Activated naive CD4-positive, alpha-beta T cell treated with anti-CD3 and anti-CD28 coated beads for 36 hours (primary cell): ENCODE data around the gene ITGB1BP1. TPM values are rescaled to one million over a fixed set of nuclear protein-coding genes. Genes with fewer than 3 reads are reported as not detected.
A peak's percentile ranks its signal among the peaks of the same experiment; 100 is the strongest.

ENCODE experiments used
- CTCF ChIA-PET: fragments of 350-600 bp; sonication (Branson Sonifier 250); formaldehyde crosslinking; loops from one replicate; lab custom pipeline; 2021; ENCODE audit warnings: antibody characterized with exemption; lab: Charles Lee
- DNase-seq: peaks from one replicate; pipeline ENCODE4 v3.0.0-alpha.2; 2020
- H3K27ac Mint-ChIP-seq: one replicate; pipeline ENCODE4 v1.8.0; 2021; ENCODE audit warnings: mild to moderate bottlenecking, mixed read lengths
- H3K27me3 Mint-ChIP-seq: one replicate; pipeline ENCODE4 v1.8.0; 2021; ENCODE audit warnings: low read depth, mixed read lengths
- H3K36me3 Mint-ChIP-seq: one replicate; pipeline ENCODE4 v1.8.0; 2021; ENCODE audit warnings: low read depth, mixed read lengths
- H3K4me1 Mint-ChIP-seq: one replicate; pipeline ENCODE4 v1.8.0; 2021; ENCODE audit warnings: low read depth, mixed read lengths
- H3K4me3 Mint-ChIP-seq: one replicate; pipeline ENCODE4 v1.8.0; 2021; ENCODE audit warnings: mild to moderate bottlenecking, moderate library complexity, mixed read lengths
- H3K9me3 Mint-ChIP-seq: one replicate; pipeline ENCODE4 v1.8.0; 2021; ENCODE audit warnings: mixed read lengths
- intact Hi-C: fragments of 100-400 bp; cut with micrococcal nuclease; formaldehyde crosslinking; loops from one replicate; pipeline ENCODE4 v1.15.1; 2023
- total RNA-seq, 2 experiments: library from RNA; stranded (reverse); gene quantifications; one replicate each; pipeline ENCODE4 v1.2.3, GENCODE V29; 2021

ITGB1BP1 gene
- total RNA-seq, 2 experiments from 2014 or later: 97.2 to 97.4 TPM

DNA sequence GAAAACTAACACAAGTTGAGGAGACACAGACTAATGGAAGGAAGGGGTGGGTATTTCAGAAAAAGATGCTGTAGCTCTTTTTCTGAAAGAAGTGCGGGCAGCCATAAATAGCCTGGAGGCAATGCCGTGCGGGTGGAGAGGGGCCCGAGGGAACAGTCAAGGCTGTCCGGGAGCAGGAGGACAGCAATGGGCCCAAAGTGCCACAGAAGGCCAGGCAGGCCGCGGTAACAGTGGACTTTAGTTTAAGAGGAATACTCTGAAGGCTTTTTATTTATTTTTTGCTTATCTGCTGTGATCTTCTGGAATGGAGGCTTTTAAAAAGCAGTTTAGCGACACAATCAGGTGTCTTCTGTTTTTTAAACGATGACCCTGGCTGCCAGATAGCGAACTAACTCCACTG lies 2.8 kb downstream of the ITGB1BP1 start:
- peak overlapping the region; percentile 22 for H3K4me3 Mint-ChIP-seq
- peaks cover 33% of the 10 kb centered on the region for H3K36me3 Mint-ChIP-seq
- intact Hi-C loops: loop anchor here (5.0 kb wide), 5 partner anchors 278 to 738 kb away; partner anchors contain the start of genes ID2 and MBOAT2
- peaks cover 51% of the 10 kb centered on the region for H3K4me1 Mint-ChIP-seq
- CTCF ChIA-PET: no interaction called here
- H3K27ac Mint-ChIP-seq: no peak overlapping the region
- DNase-seq: no peak
- no peaks in the 10 kb centered on the region for H3K27me3 Mint-ChIP-seq
- H3K9me3 Mint-ChIP-seq: no peaks in the 10 kb centered on the region

DNA sequence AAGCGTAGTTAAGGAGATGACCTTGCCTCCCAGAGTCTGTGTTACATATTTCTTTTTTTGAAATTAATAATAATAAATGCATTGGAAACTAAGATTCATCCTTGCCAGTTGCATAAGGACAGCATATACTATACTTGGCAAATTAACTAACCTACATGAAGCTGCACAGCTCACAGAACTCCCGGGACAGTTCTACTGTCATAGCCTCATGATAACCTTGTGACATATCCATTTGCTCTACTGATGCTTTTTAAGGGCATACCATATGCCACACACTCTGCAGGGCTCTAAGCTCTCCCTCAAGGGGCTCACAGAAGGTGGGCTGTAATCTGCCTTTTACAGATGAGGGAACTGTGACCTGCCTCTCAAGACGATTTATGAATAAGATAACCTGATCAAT lies 3.8 kb downstream of the ITGB1BP1 start:
- peaks cover 33% of the 10 kb centered on the region for H3K36me3 Mint-ChIP-seq
- no peak overlapping the region for H3K27ac Mint-ChIP-seq
- CTCF ChIA-PET: no interaction called here
- no peak for DNase-seq
- H3K4me3 Mint-ChIP-seq: no peak overlapping the region
- intact Hi-C loops: no loop called here
- H3K4me1 Mint-ChIP-seq: peaks cover 51% of the 10 kb centered on the region
- H3K27me3 Mint-ChIP-seq: no peaks in the 10 kb centered on the region
- no peaks in the 10 kb centered on the region for H3K9me3 Mint-ChIP-seq

DNA sequence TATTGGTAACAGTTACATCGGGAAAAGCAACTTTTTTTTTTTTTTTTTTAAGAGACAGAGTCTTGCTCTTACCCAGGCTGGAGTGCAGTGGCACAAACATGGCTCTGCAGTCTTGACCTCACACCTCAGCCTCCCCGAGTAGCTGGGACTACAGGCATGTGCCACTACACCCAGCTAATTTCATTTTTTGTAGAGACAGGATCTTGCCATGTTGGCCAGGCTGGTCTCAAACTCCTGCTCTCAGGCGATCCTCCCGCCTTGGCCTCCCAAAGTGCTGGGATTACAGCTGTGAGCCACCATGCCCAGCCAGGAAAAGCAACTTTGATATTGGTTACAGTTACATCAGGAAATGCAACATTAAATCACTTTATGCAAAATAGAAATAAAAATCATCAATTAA lies 4.6 kb downstream of the ITGB1BP1 start:
- no peak for DNase-seq
- Mint-ChIP-seq H3K9me3 (no peaks in the 10 kb centered on the region), H3K4me1 (peaks cover 50% of the 10 kb centered on the region), H3K4me3 (no peak overlapping the region), H3K27me3 (no peaks in the 10 kb centered on the region), H3K27ac (no peak overlapping the region), H3K36me3 (peaks cover 37% of the 10 kb centered on the region)
- CTCF ChIA-PET: no interaction called here
- intact Hi-C loops: no loop called here

DNA sequence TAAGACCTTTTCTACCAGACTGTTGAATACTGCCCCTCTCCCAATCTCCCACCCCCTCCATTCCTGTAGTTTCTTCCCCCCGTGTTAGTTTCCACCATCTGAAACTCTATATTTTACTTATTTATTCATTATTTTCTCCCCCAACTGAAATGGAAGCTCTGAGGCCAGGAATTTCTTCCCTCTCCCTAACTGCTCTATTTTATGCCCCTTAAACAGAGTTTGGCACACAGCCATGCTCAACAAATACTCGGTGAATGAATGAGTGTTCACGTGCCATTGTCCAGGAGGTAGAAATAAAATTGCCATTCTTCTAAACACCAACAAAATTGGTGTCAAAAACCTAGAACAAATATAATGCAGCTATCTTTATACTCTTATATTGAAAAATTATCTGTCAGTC lies 5.6 kb downstream of the ITGB1BP1 start:
- H3K4me1 Mint-ChIP-seq: peaks cover 50% of the 10 kb centered on the region

DNA sequence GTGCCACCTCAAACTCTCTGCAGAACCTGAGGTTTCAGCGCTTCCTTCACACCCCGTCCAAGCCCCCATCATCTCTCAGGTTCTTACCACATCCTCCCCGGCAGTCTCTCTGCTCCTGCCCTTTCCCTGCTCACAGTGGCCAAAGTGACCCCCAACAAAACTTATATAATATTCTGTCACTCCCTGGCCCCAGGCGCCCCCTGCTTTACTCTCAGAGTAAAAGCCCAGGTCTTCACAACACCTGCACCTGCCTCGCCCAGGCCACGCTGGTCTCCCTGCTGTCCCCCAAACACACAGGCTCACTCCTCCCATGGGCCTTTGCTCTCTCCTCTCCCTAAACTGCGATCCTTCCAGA lies 6.4 kb downstream of the ITGB1BP1 start:
- intact Hi-C loops: no loop called here
- Mint-ChIP-seq H3K4me1 (peaks cover 44% of the 10 kb centered on the region), H3K36me3 (peaks cover 40% of the 10 kb centered on the region), H3K27ac (no peak overlapping the region), H3K27me3 (no peaks in the 10 kb centered on the region), H3K4me3 (no peak overlapping the region), H3K9me3 (no peaks in the 10 kb centered on the region)
- CTCF ChIA-PET: no interaction called here
- DNase-seq: no peak

More for the DNA sequence above, 5.6 kb downstream of the ITGB1BP1 start:
- intact Hi-C loops: no loop called here
- H3K36me3 Mint-ChIP-seq: peaks cover 40% of the 10 kb centered on the region
- DNase-seq: no peak
- no peaks in the 10 kb centered on the region for H3K27me3 Mint-ChIP-seq
- no peak overlapping the region for H3K4me3 Mint-ChIP-seq
- H3K9me3 Mint-ChIP-seq: no peaks in the 10 kb centered on the region
- no peak overlapping the region for H3K27ac Mint-ChIP-seq
- CTCF ChIA-PET: interaction anchor here (0.6 kb wide), 1 partner anchor 212 kb away, joined by 6 read pairs; no protein-coding TSS in a partner anchor

DNA sequence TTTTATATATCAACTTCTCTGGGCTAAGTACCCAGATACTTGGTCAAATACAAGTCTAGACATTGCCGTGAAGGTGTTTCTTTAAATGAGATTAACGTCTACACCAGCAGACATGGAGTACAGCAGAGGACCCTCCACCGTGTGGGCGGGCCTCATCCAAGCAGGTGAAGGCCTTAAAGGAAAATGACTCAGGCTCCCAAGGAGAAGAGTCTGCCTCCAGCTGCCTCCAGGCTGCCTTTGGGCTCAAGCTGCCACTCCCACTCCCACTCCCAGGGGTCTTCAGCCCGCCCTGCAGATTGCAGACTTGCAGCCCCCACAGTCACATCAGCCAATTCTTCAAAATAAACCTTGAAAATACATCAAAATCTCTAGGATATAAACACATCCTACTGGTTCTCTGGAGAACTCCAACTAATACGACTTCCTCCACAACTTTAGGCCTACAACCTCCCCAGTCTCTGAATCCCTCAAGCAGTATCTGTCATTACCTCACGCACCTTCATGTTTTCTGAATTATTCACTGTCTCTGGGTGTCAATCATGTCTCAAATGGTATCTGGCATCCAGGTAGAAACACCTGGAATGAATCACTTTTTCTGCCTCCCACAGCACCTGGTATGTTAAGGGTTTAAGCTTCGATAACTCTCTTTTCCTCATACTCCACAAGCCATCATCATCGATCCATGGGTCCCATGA lies 6.9 kb downstream of the ITGB1BP1 start:
- Mint-ChIP-seq H3K27ac (no peak overlapping the region), H3K9me3 (no peaks in the 10 kb centered on the region), H3K36me3 (peaks cover 37% of the 10 kb centered on the region), H3K4me3 (no peak overlapping the region), H3K27me3 (no peaks in the 10 kb centered on the region), H3K4me1 (peaks cover 39% of the 10 kb centered on the region)
- CTCF ChIA-PET: no interaction called here
- DNase-seq: no peak
- intact Hi-C loops: no loop called here

DNA sequence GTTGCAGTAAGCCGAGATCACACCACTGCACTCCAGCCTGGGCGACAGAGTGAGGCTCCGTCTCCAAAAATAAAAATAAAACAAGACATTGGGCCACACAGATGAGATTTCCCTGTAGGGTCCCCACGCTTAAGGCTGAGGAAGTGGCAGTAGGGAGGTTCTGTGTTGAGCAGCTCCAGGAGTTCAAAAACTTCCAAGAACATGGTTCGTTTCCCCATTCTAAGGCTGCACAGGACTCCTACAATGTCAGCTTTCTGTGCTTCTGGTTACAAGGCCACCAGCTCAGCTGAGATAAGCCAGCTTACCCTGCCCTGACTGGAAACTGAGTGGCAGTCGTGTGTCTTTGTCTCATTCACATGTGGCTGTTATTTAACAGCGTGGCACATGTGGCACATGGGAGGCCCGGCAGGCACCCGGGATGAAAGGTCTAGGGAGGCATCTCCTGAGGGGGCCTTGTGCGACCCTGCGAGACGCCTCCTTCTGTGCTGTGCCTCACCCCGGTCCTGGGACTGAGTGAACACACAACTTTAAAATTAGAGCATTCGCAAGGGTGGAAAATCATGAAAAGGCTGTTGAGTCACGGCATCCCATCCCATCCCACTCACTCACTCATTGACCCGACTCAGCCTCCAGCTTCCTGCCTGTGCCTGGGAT lies 7.7 kb downstream of the ITGB1BP1 start:
- peaks cover 37% of the 10 kb centered on the region for H3K4me1 Mint-ChIP-seq
- H3K27me3 Mint-ChIP-seq: no peaks in the 10 kb centered on the region
- intact Hi-C loops: no loop called here
- H3K9me3 Mint-ChIP-seq: no peaks in the 10 kb centered on the region
- CTCF ChIA-PET: no interaction called here
- no peak overlapping the region for H3K27ac Mint-ChIP-seq
- no peak overlapping the region for H3K4me3 Mint-ChIP-seq
- H3K36me3 Mint-ChIP-seq: peaks cover 39% of the 10 kb centered on the region
- no peak for DNase-seq

DNA sequence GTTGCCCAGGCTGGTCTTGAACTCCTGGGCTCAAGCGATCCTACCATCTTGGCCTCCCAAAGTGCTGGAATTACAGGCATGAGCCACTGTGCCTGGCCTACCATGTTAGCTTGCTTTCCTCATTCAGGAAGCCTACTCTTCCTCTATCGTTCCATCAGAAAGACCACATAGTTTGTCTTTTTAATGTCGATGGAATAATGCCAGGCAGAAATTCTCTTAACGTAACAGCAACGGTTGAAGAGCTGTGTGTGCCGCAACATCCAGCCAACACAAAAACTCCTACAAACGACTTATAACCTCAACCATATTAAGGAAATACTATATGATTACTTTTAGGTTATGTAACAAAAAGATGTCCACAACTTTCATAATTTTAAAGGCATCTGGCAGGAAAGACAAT lies 10.5 kb downstream of the ITGB1BP1 start:
- Mint-ChIP-seq H3K27me3 (no peaks in the 10 kb centered on the region), H3K4me3 (no peak overlapping the region), H3K4me1 (peaks cover 15% of the 10 kb centered on the region), H3K36me3 (peaks cover 28% of the 10 kb centered on the region), H3K9me3 (no peaks in the 10 kb centered on the region), H3K27ac (no peak overlapping the region)
- CTCF ChIA-PET: interaction anchor here (0.6 kb wide), 1 partner anchor 379 kb away, joined by 3 read pairs; no protein-coding TSS in a partner anchor
- no peak for DNase-seq
- intact Hi-C loops: no loop called here

DNA sequence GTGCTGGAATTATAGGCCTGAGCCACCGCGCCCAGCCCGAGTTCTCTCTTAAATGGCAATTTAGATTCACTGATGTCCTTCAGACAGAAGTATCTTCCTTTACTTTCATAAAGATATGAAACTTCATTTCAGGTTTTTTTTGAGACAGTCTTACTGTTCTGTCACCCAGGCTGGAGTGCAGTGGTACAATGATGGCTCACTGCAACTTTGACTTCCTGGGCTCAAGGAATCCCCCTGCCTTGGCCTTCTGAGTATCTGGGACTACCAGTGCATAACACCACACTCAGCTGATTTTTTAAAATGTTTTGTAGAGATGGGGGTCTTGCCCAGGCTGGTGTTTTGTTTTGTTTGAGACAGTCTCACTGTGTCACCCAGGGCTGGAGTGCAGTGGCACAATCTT lies 13.2 kb downstream of the ITGB1BP1 start:
- intact Hi-C loops: no loop called here
- DNase-seq: no peak
- CTCF ChIA-PET: no interaction called here
- Mint-ChIP-seq H3K36me3 (peaks cover 22% of the 10 kb centered on the region), H3K27ac (no peak overlapping the region), H3K4me3 (no peak overlapping the region), H3K27me3 (no peaks in the 10 kb centered on the region), H3K9me3 (no peaks in the 10 kb centered on the region), H3K4me1 (peaks cover 2% of the 10 kb centered on the region)

DNA sequence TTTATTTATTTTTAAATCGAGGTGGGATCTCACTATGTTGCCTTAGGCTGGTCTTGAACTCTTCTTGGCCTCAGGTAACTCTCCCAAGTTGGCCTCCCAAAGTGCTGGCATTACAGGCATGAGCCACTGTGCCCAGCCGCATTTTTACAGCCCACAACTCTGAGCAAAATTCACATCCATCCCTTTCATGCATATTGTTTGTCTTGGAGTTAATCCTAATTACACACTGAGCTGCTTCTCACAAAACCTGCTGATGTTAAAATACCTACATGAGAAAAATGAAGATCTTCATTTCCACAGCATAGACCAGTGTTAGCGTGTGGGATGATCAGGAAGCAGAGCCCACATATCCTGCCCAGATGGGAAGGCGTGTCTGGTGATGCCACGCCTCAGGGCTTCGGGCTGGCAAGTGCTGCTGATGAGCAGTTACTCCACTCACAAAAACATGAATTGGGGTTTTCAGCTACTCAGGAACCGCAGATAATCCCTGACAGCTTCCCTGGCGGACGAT lies 14.6 kb downstream of the ITGB1BP1 start:
- H3K4me1 Mint-ChIP-seq: no peaks in the 10 kb centered on the region
- H3K9me3 Mint-ChIP-seq: no peaks in the 10 kb centered on the region
- intact Hi-C loops: no loop called here
- H3K36me3 Mint-ChIP-seq: peaks cover 16% of the 10 kb centered on the region
- DNase-seq: no peak
- CTCF ChIA-PET: no interaction called here
- no peak overlapping the region for H3K4me3 Mint-ChIP-seq
- H3K27ac Mint-ChIP-seq: no peak overlapping the region
- H3K27me3 Mint-ChIP-seq: no peaks in the 10 kb centered on the region

DNA sequence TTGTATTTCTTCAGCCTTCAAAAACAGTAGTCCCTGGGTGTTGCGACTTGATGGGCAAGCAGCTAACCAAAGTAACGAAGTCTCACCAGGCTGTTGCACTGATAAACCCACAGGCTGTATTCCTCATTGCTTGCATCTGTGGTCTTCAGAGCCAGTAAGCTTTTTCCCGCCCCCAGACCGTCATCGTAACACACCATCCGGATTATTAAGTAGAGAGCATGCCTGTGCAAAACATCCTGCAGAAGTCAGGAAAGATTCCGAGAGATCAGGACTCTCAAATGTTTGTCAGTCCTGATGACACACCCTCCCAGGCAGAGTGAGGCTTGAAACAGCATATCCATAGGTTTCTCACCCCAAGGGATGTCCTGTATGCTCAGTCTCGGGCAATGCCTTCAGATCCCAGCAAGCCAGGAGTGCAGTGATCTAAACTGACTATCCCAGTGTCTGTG lies 15.9 kb downstream of the ITGB1BP1 start:
- no peaks in the 10 kb centered on the region for H3K4me1 Mint-ChIP-seq
- peaks cover 12% of the 10 kb centered on the region for H3K36me3 Mint-ChIP-seq
- CTCF ChIA-PET: no interaction called here
- no peaks in the 10 kb centered on the region for H3K9me3 Mint-ChIP-seq
- H3K4me3 Mint-ChIP-seq: no peak overlapping the region
- no peak for DNase-seq
- no peak overlapping the region for H3K27ac Mint-ChIP-seq
- intact Hi-C loops: no loop called here
- H3K27me3 Mint-ChIP-seq: no peaks in the 10 kb centered on the region

DNA sequence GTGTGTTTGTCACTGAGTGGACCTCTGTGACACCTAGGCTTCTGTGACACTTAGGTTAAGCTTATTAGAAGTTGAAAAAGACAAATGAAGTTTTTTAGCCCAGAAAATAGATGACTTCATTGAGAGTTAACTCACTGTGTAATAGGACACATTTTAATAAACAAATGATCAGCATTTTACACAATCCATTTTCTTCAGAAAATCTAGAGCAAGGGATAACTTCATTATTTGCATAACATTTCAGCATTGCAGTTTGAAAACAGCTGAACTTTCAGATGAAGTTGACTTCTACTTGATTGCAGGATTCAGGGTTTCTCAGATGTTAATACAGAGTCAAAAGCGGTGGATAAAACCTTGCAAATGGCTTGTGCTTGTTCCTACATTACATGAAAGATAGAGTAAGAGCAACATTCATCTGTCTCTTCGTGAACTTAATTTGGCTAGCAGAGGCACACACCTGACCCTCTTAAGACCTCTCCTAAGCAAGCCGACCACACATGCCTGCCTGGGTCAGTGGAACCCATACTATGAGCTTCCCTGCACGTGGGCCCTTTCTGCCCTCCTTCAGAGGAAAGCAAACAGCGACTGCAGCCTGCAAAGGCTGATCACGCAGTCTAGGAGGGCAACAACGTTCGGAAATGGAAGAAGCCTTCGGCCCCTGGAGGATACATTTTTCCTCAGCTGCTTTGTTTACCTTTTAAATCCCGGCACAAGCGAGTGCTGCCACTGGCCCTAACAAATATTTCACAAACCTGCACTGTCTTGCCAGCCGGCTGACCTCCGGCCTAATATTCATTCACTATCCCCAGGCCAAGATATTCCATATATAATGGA lies 16.6 kb downstream of the ITGB1BP1 start:
- Mint-ChIP-seq H3K9me3 (no peaks in the 10 kb centered on the region), H3K36me3 (peaks cover 7% of the 10 kb centered on the region), H3K27me3 (no peaks in the 10 kb centered on the region), H3K27ac (no peak overlapping the region), H3K4me1 (no peaks in the 10 kb centered on the region), H3K4me3 (no peak overlapping the region)
- intact Hi-C loops: no loop called here
- CTCF ChIA-PET: no interaction called here
- DNase-seq: no peak
